Endothelial cell of umbilical vein (primary cell): Measurements from ENCODE around the gene SLC35A5. TPM values are rescaled to one million over a fixed set of nuclear protein-coding genes. Genes with fewer than 3 reads are reported as not detected.

Source experiments
- BruUV-seq: library from RNA; stranded (reverse); fragments of 400-500 nt; replicated peaks from 2 replicates; lab custom pipeline; 2021; lab: Mats Ljungman, UMichigan
- CTCF ChIA-PET: fragments of 300-600, 350-600 bp; sonication (Branson Sonifier 250); formaldehyde crosslinking; loops from one replicate; lab custom pipeline; 2021; ENCODE audit warnings: antibody characterized with exemption, inconsistent platforms; lab: Charles Lee
- POLR2A ChIA-PET: fragments of 300-600, 350-600 bp; sonication (Branson Sonifier 250); formaldehyde crosslinking; loops from one replicate; lab custom pipeline; 2021; ENCODE audit warnings: antibody characterized with exemption, inconsistent platforms; lab: Charles Lee
- DNase-seq: peaks from one replicate; pipeline ENCODE4 v3.0.0-alpha.2; 2011; ENCODE audit warnings: low read depth, low spot score
- FAIRE-seq: peaks from 2 replicates; lab custom pipeline; 2011; peaks lifted over from hg19 to GRCh38; lab: Jason Lieb, UNC
- H2AFZ ChIP-seq: 2 replicates; pipeline ENCODE4 v1.6.0; 2012; ENCODE audit warnings: low read depth, low read length, control low read depth, inconsistent platforms
- H3K27ac ChIP-seq: 2 replicates; pipeline ENCODE4 v1.5.1; 2011; ENCODE audit warnings: low read depth, mild to moderate bottlenecking, control low read depth, low read length, moderate library complexity; ENCODE audit not compliant: insufficient read depth
- H3K27me3 ChIP-seq, 2 experiments: 2 replicates each; pipeline versions ENCODE4 v1.6.0 to v1.6.1; 2011; ENCODE audit warnings: low read length in 2 of 2, mixed read lengths in 1 of 2; ENCODE audit not compliant: control insufficient read depth in 2 of 2, insufficient read depth in 2 of 2
- H3K36me3 ChIP-seq, 2 experiments: 2 replicates in 1 of 2; 3 replicates in 1 of 2; pipeline ENCODE4 v1.5.1; 2011; ENCODE audit warnings: low read length in 2 of 2, mild to moderate bottlenecking in 1 of 2, moderate library complexity in 1 of 2; ENCODE audit not compliant: control insufficient read depth in 2 of 2, insufficient read depth in 2 of 2; ENCODE audit errors: extremely low read depth in 1 of 2
- H3K4me1 ChIP-seq: 3 replicates; pipeline ENCODE4 v1.5.1; 2011; ENCODE audit warnings: mild to moderate bottlenecking, low read length; ENCODE audit not compliant: control insufficient read depth, insufficient read depth; ENCODE audit errors: extremely low read depth
- H3K4me2 ChIP-seq: 2 replicates; pipeline ENCODE4 v1.6.1; 2011; ENCODE audit warnings: low read length, control low read depth, mixed read lengths; ENCODE audit not compliant: insufficient read depth
- H3K4me3 ChIP-seq, 3 experiments: fragments of 200-600 bp in 1 of 3; sonication (generic), shearing (Covaris generic) in 1 of 3; replicated peaks in 1 of 3; 2 replicates each; pipeline ENCODE4 v1.5.1; 2011 to 2016; ENCODE audit warnings: control low read depth in 3 of 3, low read length in 3 of 3, mild to moderate bottlenecking in 2 of 3, inconsistent platforms in 1 of 3, low read depth in 1 of 3, moderate library complexity in 1 of 3; ENCODE audit not compliant: insufficient read depth in 1 of 3
- H3K79me2 ChIP-seq: 2 replicates; pipeline ENCODE4 v1.6.0; 2012; ENCODE audit warnings: low read length, inconsistent platforms; ENCODE audit not compliant: control insufficient read depth, insufficient read depth
- H3K9ac ChIP-seq: replicated peaks from 2 replicates; pipeline ENCODE3; 2011; ENCODE audit warnings: low read length, control low read depth; ENCODE audit not compliant: insufficient read depth; ENCODE audit errors: extremely low read depth
- H3K9me1 ChIP-seq: replicated peaks from 3 replicates; pipeline ENCODE4 v1.6.0; 2011; ENCODE audit warnings: mild to moderate bottlenecking, low read length; ENCODE audit not compliant: control insufficient read depth, insufficient read depth; ENCODE audit errors: extremely low read depth
- H3K9me3 ChIP-seq: replicated peaks from 2 replicates; pipeline ENCODE4 v1.5.1; 2012; ENCODE audit warnings: low read length, inconsistent platforms; ENCODE audit not compliant: control insufficient read depth, insufficient read depth
- H4K20me1 ChIP-seq: replicated peaks from 2 replicates; pipeline ENCODE3; 2011; ENCODE audit warnings: mild to moderate bottlenecking, low read length; ENCODE audit not compliant: control insufficient read depth, insufficient read depth; ENCODE audit errors: extremely low read depth
- CTCF ChIP-seq, 2 donors: IDR thresholded peaks; 1 replicate in 1 of 2; 2 replicates in 1 of 2; pipeline ENCODE4 v1.5.1; 2011; ENCODE audit warnings: low read length in 2 of 2, mild to moderate bottlenecking in 2 of 2, moderate library complexity in 2 of 2, control low read depth in 1 of 2, inconsistent platforms in 1 of 2, low read depth in 1 of 2; ENCODE audit not compliant: insufficient read depth in 1 of 2; ENCODE audit errors: extremely low read depth in 1 of 2
- EZH2 ChIP-seq: IDR thresholded peaks from 2 replicates; pipeline ENCODE4 v1.6.1; 2012; ENCODE audit warnings: borderline replicate concordance, low read depth, mild to moderate bottlenecking, moderate library complexity, low read length, inconsistent platforms; ENCODE audit not compliant: severe bottlenecking
- FOS ChIP-seq: IDR thresholded peaks from 2 replicates; pipeline ENCODE4 v1.6.1; 2011; ENCODE audit warnings: mild to moderate bottlenecking, low read length, moderate library complexity, borderline replicate concordance; ENCODE audit not compliant: insufficient read depth
- GATA2 ChIP-seq: IDR thresholded peaks from 2 replicates; pipeline ENCODE4 v1.7.0; 2011; ENCODE audit warnings: low read depth, mild to moderate bottlenecking, moderate library complexity, mixed read lengths, low read length; ENCODE audit not compliant: insufficient read length, insufficient read depth
- JUN ChIP-seq: IDR thresholded peaks from 2 replicates; pipeline ENCODE4 v1.6.1; 2011; ENCODE audit warnings: borderline replicate concordance, low read depth; ENCODE audit not compliant: insufficient read length, insufficient read depth
- MAX ChIP-seq: IDR thresholded peaks from 2 replicates; pipeline ENCODE4 v1.6.1; 2011; ENCODE audit not compliant: insufficient read depth, insufficient read length
- MYC ChIP-seq: IDR thresholded peaks from one replicate; pipeline ENCODE4 v1.6.1; 2011; ENCODE audit warnings: mild to moderate bottlenecking, low read depth, low read length
- POLR2A ChIP-seq: IDR thresholded peaks from 2 replicates; pipeline ENCODE4 v1.6.1; 2012; ENCODE audit warnings: low read depth, mild to moderate bottlenecking, control low read depth, low read length
- POLR2AphosphoS5 ChIP-seq: IDR thresholded peaks from 2 replicates; pipeline ENCODE4 v1.6.1; 2012; ENCODE audit warnings: low read depth, mild to moderate bottlenecking, control low read depth, low read length, moderate library complexity; ENCODE audit not compliant: insufficient read depth
- dilution Hi-C: fragments of 300-500 bp; cut with MboI; formaldehyde crosslinking; loops from one replicate; pipeline ENCODE4 v1.15.0; 2019; ENCODE audit warnings: low sequenced_read_pairs; ENCODE audit not compliant: extremely low pct_ligation_motif_present
- intact Hi-C: fragments of 100-400 bp; cut with micrococcal nuclease; formaldehyde crosslinking; loops from one replicate; pipeline ENCODE4 v1.10.0; 2022
- polyA plus RNA-seq, 4 experiments: library from polyadenylated mRNA; depleted of rRNA in 3 of 4; stranded (reverse) in 3 of 4; unstranded in 1 of 4; fragments of >200 nt; gene quantifications; 2 replicates each; pipeline versions ENCODE4 v1.2.1 to v1.2.3, GENCODE V29; 2011 to 2012; ENCODE audit warnings: missing spikeins in 1 of 4
- total RNA-seq: library from RNA; stranded (reverse); gene quantifications from 2 replicates; pipeline ENCODE4 v1.2.3, GENCODE V29; 2021

The SLC35A5 gene
- total and polyA plus RNA-seq, 2 donors (not counting 3 experiments of a cell fraction or from before 2014, with no cell fraction given), result 25.1 to 40.1 TPM

- no peaks in the 10 kb centered on the region for H3K9me1 ChIP-seq
- no peak overlapping the region for H3K4me3 ChIP-seq
- no peak for TF ChIP-seq CTCF (IDR thresholded peaks at IDR 0.05; ENCODE audit: extremely low read depth in 1 of 2, insufficient read depth in 1 of 2, low read depth in 1 of 2, low read length in 2 of 2)
- no peak for TF ChIP-seq JUN
- TF ChIP-seq POLR2A, result no peak
- H4K20me1 ChIP-seq, result no peaks in the 10 kb centered on the region
- H3K27me3 ChIP-seq, result no peaks in the 10 kb centered on the region
- peaks cover 43% of the 10 kb centered on the region for H3K4me1 ChIP-seq
- ChIA-PET CTCF (interaction anchor here (1.0 to 3.2 kb wide), 2 partner anchors 10 to 26 kb away, joined by 3 to 10 read pairs; no protein-coding TSS in a partner anchor), POLR2A (interaction anchor here (1.3 kb wide), 1 partner anchor 27 kb away, joined by 3 read pairs; no protein-coding TSS in a partner anchor)
- BruUV-seq, result no TSS peak
- H3K79me2 ChIP-seq, result no peaks in the 10 kb centered on the region
- FAIRE-seq (no peak), DNase-seq (no peak)
- no peak overlapping the region for H2AFZ ChIP-seq
- H3K4me2 ChIP-seq, result no peak overlapping the region
- dilution Hi-C loops, result no loop called here
- no peak overlapping the region for H3K9ac ChIP-seq
- H3K9me3 ChIP-seq, result no peaks in the 10 kb centered on the region
- intact Hi-C loops, result no loop called here
- no peaks in the 10 kb centered on the region for H3K36me3 ChIP-seq
- no peak overlapping the region for H3K27ac ChIP-seq
Observed at GRCh38 chr3:112632596-112632995, 70.8 kb downstream of the SLC35A5 start.

- POLR2A ChIA-PET, result no interaction called here
- no peaks in the 10 kb centered on the region for H3K27me3 ChIP-seq
- peaks cover 37% of the 10 kb centered on the region for H3K4me1 ChIP-seq
- H2AFZ ChIP-seq, result no peak overlapping the region
- TF ChIP-seq MAX (no peak), FOS (no peak), EZH2 (no peak), JUN (no peak), POLR2A (no peak), CTCF (IDR thresholded peaks at IDR 0.05; ENCODE audit: extremely low read depth in 1 of 2, insufficient read depth in 1 of 2, low read depth in 1 of 2, low read length in 2 of 2) (no peak), MYC (no peak), GATA2 (no peak), POLR2AphosphoS5 (no peak)
- intact Hi-C loops (no loop called here), dilution Hi-C loops (no loop called here)
- no peaks in the 10 kb centered on the region for H3K79me2 ChIP-seq
- BruUV-seq, result no TSS peak
- CTCF ChIA-PET, result interaction anchor here (1.0 to 3.2 kb wide), 4 partner anchors 9 to 51 kb away, joined by 3 to 20 read pairs (median 7); no protein-coding TSS in a partner anchor
- H3K9me3 ChIP-seq, result no peaks in the 10 kb centered on the region
- no peaks in the 10 kb centered on the region for H3K9me1 ChIP-seq
- H3K4me3 ChIP-seq, result no peak overlapping the region
- H3K4me2 ChIP-seq, result peak overlapping the region; percentile 16
- H3K36me3 ChIP-seq, result no peaks in the 10 kb centered on the region
- no peak for DNase-seq
- H4K20me1 ChIP-seq, result no peaks in the 10 kb centered on the region
- no peak overlapping the region for H3K27ac ChIP-seq
- FAIRE-seq, result no peak
- H3K9ac ChIP-seq, result no peak overlapping the region
Observed at GRCh38 chr3:112633191-112633590, 71.3 kb downstream of the SLC35A5 start.
